Measurements from ENCODE around the gene APOL2.
"Not testable (repeated sequence)": the region's sequence is repeated elsewhere in the genome, so short reads cannot be mapped to it uniquely, and the experiment has no call there.

Gene APOL2

GRCh38 chr22:36257948-36258670 lies 18.8 kb upstream of the APOL2 start:
- TF ChIP-seq CTCF (IDR thresholded peaks at IDR 0.05; ENCODE audit: borderline replicate concordance, insufficient read depth, low read depth, low read length) = no peak
- no peak overlapping the region for H3K4me3 ChIP-seq (ENCODE audit: low read depth, low read length)

- no peak for TF ChIP-seq CTCF (IDR thresholded peaks at IDR 0.05; ENCODE audit: borderline replicate concordance, insufficient read depth, low read depth, low read length)
- no peak overlapping the region for H3K4me3 ChIP-seq (ENCODE audit: low read depth, low read length)
Measured at GRCh38 chr22:36257308-36257707, 18.0 kb upstream of the APOL2 start.

DNA sequence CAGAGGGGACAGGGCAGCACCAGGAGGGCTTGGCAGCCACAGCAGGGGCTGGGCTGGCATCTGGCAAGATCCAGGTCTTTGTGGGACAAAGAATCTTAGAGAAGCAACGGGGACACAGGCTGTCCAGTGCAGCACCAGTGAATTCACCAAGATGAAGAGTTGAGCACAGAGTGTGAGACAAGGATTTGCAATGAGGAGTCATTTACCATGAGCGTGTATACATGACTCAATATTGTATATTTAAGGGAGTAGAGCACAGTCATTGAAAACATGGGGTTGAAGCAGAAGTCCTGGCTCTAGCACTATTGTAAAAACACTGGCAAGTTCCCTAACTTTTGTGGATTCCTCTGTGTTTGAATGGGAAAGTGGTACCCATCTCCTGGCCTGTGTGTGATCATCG lies 17.2 kb upstream of the APOL2 start:
- no peak overlapping the region for H3K4me3 ChIP-seq (ENCODE audit: low read depth, low read length)
- no peak for TF ChIP-seq CTCF (IDR thresholded peaks at IDR 0.05; ENCODE audit: borderline replicate concordance, insufficient read depth, low read depth, low read length)

DNA sequence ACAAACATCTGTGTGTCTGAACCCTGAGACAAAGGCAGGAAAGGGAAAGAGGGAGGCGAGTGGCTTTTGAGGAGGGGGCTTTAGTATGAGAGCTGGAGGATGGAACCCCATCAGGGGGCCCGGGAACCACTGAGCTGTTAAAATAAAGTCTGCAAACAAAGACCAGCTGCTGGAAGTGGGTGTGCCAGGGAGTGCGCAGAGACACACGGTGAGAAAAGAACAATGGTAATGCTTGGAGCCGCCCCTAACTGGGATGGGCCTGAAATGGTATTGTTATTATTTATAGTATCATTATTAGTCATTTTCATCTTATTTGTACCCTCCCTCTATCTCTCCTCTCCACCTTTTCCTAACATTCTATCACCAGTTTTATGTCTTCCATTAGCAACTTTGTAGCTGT lies 16.2 kb upstream of the APOL2 start:
- not testable (repeated sequence) for H3K4me3 ChIP-seq (ENCODE audit: low read depth, low read length)

- no peak for TF ChIP-seq CTCF (IDR thresholded peaks at IDR 0.05; ENCODE audit: borderline replicate concordance, insufficient read depth, low read depth, low read length)
- H3K4me3 ChIP-seq (ENCODE audit: low read depth, low read length) = peak overlapping the region; percentile 59
Measured at GRCh38 chr22:36253523-36254490, 14.5 kb upstream of the APOL2 start.

GRCh38 chr22:36252754-36253522 lies 13.6 kb upstream of the APOL2 start, which contains the start of gene APOL1:
APOL1 (plus strand) TSS chr22:36253133; CDS start chr22:36254956, 1,823 bp downstream.
- TF ChIP-seq CTCF (IDR thresholded peaks at IDR 0.05; ENCODE audit: borderline replicate concordance, insufficient read depth, low read depth, low read length) = no peak
- peak within 1 kb of the TSS; percentile 59 for H3K4me3 ChIP-seq (ENCODE audit: low read depth, low read length)

DNA sequence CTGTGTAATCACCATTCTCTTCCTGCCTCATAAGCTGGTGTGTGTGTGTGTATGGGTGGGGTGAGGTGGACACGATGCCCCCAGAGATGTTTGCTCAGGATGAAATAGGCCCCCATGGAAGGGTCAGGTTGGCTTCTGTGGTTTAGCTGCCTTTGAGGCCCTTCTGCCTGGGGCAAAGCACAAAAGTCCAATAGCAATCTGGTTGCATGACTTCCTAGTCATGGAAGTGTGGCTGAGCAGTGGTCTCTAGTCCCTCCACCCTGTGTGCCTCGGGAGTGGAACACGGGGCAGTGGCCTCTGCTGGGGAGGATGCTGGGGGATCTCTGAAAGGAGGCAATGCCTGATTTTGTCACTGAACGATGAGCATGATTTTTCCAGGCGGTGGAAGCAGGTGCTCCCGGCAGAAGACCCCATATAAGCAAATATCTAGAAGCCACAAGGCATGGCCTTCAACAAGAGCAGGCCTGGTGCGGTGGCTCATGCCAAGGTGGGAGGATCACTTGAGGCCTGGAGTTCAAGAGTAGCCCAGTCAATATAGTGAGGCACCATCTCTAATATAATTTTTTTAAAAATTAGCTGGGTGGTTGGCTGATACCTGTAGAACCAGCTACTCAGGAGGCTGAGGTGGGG lies 12.8 kb upstream of the APOL2 start:
- H3K4me3 ChIP-seq (ENCODE audit: low read depth, low read length) = not testable (repeated sequence)

DNA sequence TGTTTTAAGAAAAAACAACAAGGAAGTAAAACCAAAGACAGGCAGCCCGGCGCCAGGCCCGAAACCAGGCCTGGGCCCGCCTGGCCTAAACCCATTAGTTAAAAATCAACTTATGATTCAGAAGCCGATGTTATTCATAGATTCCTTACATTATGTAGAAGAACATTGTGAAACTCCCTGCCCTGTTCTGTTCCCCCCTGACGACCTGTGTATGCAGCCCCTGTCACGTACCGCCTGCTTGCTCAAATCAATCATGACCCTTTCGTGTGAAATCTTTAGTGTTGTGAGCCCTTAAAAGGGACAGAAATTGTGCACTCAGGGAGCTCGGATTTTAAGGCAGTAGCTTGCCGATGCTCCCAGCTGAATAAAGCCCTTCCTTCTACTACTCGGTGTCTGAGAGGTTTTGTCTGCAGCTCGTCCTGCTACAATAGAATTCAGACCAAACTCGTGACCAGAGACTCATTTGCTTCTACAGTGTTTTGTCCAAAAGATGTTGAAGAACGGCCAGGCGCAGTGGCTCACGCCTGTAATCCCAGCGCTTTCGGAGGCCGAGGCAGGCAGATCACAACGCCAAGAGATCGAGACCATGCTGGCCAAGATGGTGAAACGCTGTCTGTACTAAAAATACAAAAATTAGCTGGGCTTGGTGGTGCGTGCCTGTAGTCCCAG lies 11.1 kb upstream of the APOL2 start:
- H3K4me3 ChIP-seq (ENCODE audit: low read depth, low read length) = not testable (repeated sequence)

Measured in GM12875 (cell line).